IPS-NIHi7 (cell line): ENCODE measurements around the gene RPS6KA2.

Experiments used
- DNase-seq: peaks from one replicate; pipeline ENCODE4 v3.0.0; 2012; ENCODE audit warnings: mixed read lengths; ENCODE audit errors: extremely low spot score

The RPS6KA2 gene

DNA sequence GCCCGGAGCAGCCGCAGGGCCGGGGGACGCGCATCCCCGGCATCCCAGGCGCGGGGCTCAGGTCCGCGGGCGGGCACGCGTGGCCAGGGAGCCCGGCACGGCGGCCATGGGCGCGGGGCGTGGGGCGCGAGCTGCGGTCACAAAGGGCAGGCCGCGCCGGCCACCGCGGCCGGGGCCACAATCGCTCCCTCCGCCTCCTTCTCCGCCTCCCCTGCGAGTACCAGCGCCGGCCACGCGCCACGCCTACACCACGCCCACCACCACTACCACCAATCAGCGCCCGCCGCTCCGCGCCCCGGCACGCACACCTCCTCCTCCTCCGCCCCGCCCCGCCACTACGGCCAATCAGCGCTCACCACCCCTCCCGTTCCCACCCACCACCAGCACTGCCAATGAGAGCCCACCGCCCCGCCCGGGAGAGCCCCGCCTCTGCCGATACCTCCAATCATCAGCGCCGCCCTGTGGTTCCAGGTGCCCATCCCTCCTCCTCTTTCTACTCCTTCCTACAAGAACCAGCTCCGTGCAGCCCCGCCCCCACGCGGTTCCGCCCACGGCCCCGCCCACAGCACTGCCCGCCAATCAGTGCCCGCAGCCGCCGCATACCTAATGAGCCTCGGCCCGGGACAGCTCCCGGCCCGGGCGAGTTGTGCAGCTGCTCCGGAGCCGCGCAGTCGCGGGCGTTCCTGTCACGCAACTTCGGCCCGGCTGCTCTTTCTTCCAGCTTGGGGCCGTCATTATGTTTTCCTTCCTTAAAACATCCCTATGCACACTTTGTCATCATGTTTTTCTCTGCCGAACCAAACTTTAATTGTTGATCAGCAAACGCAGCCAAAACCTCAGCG lies at the start of gene RPS6KA2:
TSS of gene RPS6KA2 (minus strand) at position 219 of the 842 bp plus-strand sequence. CDS start 232 bp downstream, outside the sequence.
- peak; percentile 97 for DNase-seq

DNA sequence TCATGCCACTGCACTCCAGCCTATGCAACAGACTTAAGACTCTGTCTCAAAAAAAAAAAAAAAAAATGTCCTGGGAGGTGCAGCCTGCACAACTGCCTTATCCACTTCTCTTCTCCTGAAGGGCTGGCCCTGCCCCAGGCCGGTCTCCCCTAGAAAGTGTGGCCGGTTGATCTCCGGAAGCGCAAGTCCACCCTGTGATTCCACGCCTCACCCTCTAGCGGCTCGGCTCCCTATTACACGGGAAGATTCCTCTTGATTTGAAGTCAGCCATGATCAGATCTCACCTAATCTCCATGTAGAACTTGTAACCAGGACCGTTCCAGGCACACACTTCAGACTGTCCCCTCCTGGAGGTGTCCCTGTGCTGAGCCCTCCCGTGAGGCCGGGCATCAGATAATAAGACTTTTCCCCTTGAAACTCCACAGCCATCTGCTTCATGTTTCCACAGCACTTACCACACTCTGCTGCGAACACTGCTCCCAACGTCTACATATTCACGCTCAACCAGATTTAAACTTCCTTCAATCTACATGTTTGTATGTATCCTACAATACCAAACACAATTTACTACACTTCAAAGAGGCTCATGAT lies 49.3 kb upstream of the RPS6KA2 start:
- DNase-seq, result no peak

GRCh38 chr6:166675736-166676135 lies 48.7 kb upstream of the RPS6KA2 start:
- DNase-seq, result no peak

DNA sequence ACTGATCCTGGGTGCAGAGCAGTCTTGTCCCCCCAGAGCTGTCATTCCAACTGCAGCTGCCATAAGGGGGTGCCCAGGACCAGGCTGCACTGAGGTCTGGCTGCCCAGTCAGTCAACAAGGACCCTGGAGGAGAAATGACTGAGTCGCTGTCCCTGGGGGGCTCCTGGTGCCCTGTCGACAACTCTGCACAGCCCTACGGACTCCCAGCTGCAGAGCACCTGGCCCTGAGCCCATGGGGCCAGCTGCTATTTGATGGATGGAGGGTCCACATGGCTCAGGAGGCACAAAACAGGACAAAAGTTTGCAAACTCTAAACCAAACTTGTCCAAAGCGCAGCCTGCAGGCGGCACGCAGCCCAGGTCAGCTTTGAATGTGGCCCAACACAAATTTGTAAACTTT lies 46.3 kb upstream of the RPS6KA2 start:
- DNase-seq, result no peak

GRCh38 chr6:166672624-166673206 lies 45.7 kb upstream of the RPS6KA2 start:
- no peak for DNase-seq

DNA sequence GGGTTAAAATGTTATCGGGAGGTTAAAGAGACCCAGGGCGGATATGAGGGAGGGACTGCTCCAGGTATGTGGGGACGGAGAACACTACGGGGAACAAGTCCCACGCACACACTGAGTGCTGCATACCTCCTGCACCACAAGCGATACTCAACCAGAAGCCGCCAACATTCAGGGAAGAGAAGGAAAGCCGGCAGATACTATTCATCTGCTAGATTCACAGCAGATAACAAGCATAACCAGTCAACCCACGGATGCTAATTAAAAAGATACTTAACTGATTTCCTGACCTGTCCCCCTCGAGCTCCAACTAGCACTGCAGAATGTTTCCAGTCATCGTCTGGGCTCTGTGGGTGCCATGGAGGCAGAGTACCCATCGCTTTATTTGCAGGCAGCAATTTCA lies 45.1 kb upstream of the RPS6KA2 start:
- DNase-seq, result no peak

DNA sequence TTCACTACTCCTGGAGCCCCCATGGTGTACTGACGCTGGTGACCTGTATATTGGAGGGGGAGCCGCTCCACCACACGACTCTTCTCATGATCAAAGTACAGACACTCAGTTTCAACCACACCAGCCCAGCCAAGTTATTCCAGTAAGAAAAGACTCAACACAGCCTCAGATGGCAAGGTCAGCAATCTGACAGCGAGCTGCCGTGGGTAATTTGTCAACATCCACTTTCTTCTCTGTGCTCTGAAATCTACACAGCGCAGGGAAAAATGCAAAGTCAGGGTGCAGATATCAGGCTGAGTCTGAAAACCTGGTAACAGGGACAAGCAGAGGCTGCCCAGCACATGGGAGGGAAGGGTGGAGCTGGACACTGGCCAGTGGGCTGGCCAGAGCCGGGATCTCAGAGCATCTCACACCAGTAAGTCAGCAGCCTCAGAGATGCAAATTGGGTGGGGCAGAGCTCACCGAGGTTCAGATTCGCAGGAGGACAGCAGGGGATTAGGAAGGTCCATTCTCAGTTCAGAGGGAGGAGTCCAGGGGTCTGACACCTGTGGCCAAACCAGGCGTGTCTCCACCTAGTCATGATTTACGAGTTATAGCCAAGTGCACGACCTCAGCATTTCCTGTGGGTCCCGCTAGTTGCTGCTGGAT lies 44.5 kb upstream of the RPS6KA2 start:
- DNase-seq, result no peak

- DNase-seq, result no peak
Measured at GRCh38 chr6:166670894-166671293, 43.8 kb upstream of the RPS6KA2 start.

GRCh38 chr6:166670013-166670412 lies 43.0 kb upstream of the RPS6KA2 start:
- DNase-seq, result no peak

DNA sequence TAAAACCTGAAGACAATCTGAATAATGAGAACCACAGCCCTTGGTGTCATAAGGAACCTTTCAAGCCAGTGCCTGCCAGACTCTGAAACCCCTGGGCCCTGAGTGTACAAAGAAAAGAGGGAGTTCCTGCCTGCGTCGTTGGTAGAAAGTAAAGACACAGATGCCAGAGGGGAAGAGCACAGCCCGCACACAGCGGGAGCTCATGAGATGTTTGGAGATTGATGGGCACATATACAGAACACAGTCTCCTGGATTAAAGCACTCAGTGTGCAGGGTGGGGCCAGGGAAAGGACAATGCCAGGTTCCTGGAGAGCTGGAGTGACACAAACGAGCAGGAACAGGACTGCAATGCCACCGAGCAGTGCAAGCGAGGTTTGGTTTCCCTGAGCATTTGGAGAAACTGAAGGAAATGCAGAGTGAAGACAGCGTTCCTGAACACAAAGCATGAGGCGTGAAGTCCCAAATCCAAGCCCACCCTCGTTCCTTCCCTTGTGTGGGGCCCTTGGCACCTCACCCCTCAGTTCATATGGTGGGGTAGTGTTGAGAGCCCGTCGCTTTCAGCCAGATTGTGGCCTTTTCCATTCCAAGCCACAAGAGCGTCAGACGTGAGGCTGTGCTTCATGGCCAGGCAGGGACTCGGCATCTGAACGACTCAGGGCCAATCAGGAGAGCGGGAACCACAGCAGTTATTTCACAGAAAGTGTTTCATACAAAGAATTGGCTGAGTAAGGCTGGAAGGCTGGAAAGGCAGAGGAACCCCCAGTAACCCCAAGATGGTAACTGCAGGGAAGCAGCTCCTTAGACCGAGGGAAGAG lies 41.0 kb upstream of the RPS6KA2 start:
- DNase-seq, result no peak

DNA sequence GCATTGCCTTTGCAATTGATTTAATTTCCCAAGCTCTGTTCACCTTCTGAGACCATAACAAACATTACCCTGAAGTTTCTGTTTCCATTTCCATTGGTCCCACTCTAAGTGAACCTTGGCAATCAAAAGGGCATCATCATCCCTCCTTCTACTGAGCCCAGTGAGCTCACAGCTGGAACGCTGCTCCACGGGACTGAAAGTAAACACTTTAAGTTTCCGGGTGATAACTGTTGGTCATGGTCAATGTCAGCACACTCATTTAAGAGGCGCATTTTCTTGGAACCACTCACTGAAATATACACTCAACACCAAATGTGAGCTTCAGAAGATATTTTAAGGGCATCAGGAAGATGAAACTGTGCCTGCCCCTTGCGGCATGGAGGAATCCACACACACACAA lies 37.1 kb upstream of the RPS6KA2 start:
- no peak for DNase-seq

- no peak for DNase-seq
Measured at GRCh38 chr6:166663568-166663967, 36.5 kb upstream of the RPS6KA2 start.

DNA sequence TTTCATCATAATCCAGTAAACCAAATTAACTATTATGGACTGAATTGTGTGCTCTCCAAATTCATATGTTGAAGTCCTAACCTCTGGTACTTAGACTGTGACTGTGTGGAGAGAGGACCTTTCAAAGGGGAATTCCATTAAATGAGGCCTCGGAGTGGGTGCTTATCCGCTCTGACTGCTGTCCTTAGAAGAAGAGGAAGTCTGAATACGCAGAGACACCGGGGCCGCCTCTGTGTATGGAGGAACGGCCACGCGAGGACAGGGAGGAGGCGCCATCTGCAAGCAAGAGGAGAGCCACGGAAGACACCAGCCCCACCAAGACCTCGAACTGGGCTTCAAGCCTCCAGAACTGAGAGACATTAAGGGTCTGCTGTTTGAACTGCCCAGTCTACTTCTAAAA lies 35.6 kb upstream of the RPS6KA2 start:
- no peak for DNase-seq

GRCh38 chr6:166661327-166662085 lies 34.5 kb upstream of the RPS6KA2 start:
- DNase-seq, result no peak

DNA sequence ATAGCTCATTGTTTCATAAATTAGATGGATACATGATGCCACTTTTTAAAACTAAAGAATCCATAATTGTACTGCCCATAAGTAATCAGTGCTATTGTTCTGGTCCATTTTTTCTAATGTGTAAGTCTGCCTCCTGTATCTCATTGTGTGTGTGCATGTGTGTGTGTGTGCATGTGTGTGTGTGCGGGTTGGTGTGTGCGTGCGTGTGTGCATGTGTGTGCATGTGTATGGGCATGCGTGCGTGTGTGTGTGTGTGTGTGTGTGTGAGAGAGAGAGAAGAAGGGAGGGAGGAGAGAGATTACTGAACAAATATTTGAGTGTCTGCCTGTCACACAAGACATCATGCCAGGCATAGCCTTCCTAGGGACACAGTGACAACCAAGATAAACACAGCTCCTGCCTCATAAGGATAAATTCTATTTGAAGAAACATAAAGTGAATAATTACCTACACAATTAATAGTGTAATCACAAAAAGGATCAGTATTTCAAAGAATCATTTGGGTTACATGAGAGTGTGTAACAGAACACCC lies 33.2 kb upstream of the RPS6KA2 start:
- DNase-seq, result no peak

- DNase-seq, result no peak
Measured at GRCh38 chr6:166659581-166659980, 32.5 kb upstream of the RPS6KA2 start.

DNA sequence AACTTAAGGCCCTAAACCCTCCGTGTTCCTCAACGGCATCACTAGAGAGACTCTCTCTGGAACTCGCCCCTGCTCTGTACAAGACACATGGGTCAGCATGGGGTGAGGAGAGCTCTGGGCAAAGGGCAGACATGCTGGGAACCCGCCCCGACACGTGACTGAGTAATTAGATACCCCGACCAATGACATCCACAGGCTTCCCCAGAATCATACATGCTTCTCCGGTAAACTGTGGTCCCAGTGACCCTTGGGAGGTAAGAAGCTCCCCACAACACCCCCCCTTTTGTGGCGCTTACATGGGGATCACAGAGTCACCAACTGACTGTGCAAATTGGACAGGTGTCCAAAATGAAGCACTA lies 31.7 kb upstream of the RPS6KA2 start:
- no peak for DNase-seq

GRCh38 chr6:166658115-166658791 lies 31.2 kb upstream of the RPS6KA2 start:
- no peak for DNase-seq

DNA sequence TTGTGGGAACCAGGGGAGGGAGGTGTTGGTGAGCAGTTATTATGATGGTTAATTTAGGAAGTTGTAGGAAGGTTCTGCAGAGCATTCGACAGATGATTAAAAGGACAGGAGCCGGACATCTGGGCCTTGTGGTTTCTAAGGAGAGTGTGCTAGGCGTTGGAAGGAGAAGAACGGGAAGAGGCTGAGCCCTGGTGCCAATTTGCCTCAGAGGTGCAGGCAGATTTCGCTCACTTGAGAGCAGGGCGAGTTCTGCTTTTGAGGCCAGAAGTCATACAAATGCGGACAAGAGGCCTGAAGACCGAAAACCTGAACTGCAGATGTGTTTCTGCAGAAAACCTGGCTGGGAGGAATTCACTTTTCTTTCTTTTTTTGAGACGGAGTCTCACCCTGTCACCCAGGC lies 30.5 kb upstream of the RPS6KA2 start:
- DNase-seq, result no peak
